ENCODE results near the gene KIDINS220. TPM values are rescaled to one million over a fixed set of nuclear protein-coding genes. Genes with fewer than 3 reads are reported as not detected.

The KIDINS220 gene
- total RNA-seq, 1 donor: 89.7 TPM

- TF ChIP-seq CTCF (IDR thresholded peaks at IDR 0.05; ENCODE audit: insufficient read depth, low read length): no peak
- H3K4me3 ChIP-seq (ENCODE audit: low read depth, low read length): no peak overlapping the region
- no peak for DNase-seq (ENCODE audit: low read depth)
Measured at GRCh38 chr2:8802741-8803140, 34.7 kb downstream of the KIDINS220 start.

- TF ChIP-seq CTCF (IDR thresholded peaks at IDR 0.05; ENCODE audit: insufficient read depth, low read length): no peak
- DNase-seq (ENCODE audit: low read depth): no peak
- no peak overlapping the region for H3K4me3 ChIP-seq (ENCODE audit: low read depth, low read length)
Measured at GRCh38 chr2:8800821-8801220, 36.6 kb downstream of the KIDINS220 start.

GRCh38 chr2:8800218-8800617, 37.2 kb downstream of the KIDINS220 start:
- no peak overlapping the region for H3K4me3 ChIP-seq (ENCODE audit: low read depth, low read length)
- DNase-seq (ENCODE audit: low read depth): no peak
- TF ChIP-seq CTCF (IDR thresholded peaks at IDR 0.05; ENCODE audit: insufficient read depth, low read length): no peak

GRCh38 chr2:8799004-8799403, 38.4 kb downstream of the KIDINS220 start:
- TF ChIP-seq CTCF (IDR thresholded peaks at IDR 0.05; ENCODE audit: insufficient read depth, low read length): no peak
- no peak overlapping the region for H3K4me3 ChIP-seq (ENCODE audit: low read depth, low read length)
- no peak for DNase-seq (ENCODE audit: low read depth)

GRCh38 chr2:8798393-8798792, 39.0 kb downstream of the KIDINS220 start:
- DNase-seq (ENCODE audit: low read depth): no peak
- no peak overlapping the region for H3K4me3 ChIP-seq (ENCODE audit: low read depth, low read length)
- no peak for TF ChIP-seq CTCF (IDR thresholded peaks at IDR 0.05; ENCODE audit: insufficient read depth, low read length)

GRCh38 chr2:8797682-8798081, 39.7 kb downstream of the KIDINS220 start:
- TF ChIP-seq CTCF (IDR thresholded peaks at IDR 0.05; ENCODE audit: insufficient read depth, low read length): no peak
- H3K4me3 ChIP-seq (ENCODE audit: low read depth, low read length): no peak overlapping the region
- DNase-seq (ENCODE audit: low read depth): peak; percentile 14

GRCh38 chr2:8796878-8797550, 40.4 kb downstream of the KIDINS220 start:
- no peak overlapping the region for H3K4me3 ChIP-seq (ENCODE audit: low read depth, low read length)
- DNase-seq (ENCODE audit: low read depth): no peak
- no peak for TF ChIP-seq CTCF (IDR thresholded peaks at IDR 0.05; ENCODE audit: insufficient read depth, low read length)

Measured in fibroblast of the aortic adventitia (primary cell).